HG03342 (cell line): ENCODE data around the gene KNSTRN.

Source experiments
- ATAC-seq: cut with Tn5 transposase; IDR thresholded peaks from one replicate; pipeline ENCODE4 v1.9.1; 2021; ENCODE audit warnings: mild to moderate bottlenecking, moderate library complexity; ENCODE audit not compliant: unreplicated experiment

KNSTRN gene

DNA sequence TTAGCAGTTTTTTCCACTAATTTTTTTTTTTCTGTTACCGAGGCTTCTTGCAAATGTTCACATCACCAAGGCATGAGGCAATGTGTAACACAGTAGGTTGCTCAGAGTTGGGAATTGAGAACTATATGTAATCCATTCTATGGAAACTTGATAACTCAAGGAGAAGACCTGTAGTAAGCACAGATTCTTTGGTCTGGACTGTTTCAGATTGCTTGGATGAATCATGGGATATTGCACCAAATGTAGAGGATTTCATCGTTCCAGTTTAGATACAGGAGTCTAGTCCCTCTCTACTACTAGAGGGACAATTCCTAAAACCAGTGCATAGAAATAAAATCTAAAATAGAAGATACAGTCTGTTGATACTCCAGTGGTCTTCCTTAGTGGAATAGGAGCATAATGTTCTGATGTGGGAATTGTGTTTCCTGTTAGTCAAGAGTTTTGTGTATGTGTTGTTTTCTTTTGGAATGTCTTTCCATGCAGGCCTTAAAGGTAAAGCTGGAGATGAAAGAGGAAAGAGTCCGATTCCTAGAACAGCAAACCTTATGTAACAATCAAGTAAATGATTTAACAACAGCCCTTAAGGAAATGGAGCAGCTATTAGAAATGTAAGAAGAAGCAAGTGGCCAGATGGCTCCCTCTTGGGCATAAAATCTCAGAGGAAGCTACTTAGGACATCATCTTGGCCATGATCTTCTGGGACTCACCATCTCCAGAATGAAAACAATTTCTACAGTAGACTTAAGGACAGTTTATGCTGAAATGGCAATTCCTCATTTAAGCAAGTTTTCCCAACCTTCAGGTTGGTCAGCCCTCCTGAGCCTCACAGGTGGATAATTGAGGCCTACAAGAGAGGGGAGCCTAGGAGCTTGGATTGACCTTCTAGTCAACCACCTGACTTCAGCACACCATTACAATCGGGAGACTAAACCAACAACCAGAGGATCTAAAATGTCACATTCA is 10.7 kb downstream of the KNSTRN start:
- ATAC-seq, result no peak

DNA sequence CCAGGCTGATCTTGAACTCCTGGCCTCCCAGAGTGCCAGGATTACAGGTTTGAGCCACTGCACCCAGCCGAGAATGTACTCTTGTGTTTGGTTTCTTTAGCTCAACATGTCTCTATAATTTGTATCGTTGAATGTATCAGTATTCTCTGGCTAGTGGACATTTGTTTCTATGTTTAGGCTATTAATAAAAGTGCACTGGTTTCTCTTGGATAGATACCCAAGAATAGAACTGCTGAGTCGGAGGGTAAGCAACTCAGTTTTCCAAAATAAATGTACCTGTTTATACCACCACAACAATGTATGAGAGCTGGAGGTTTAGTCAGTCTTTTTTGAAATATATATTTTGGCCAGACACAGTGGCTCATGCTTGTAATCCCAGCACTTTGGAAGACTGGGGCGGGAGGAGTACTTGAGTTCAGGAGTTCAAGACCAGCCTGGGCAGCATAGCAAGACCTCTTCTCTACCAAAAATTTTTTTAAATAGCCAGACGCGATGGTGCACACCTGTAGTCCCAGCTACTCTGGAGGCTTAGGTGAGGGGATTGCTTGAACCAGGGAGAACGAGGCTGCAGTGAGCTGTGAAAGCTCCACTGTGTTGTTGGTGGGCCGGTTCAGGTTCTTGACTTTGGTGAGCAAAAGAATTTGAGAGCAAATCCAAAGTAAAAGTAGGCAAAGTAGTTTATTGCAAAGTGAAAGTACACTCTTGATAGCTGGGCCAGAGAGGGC is 15.3 kb downstream of the KNSTRN start:
- ATAC-seq, result no peak

DNA sequence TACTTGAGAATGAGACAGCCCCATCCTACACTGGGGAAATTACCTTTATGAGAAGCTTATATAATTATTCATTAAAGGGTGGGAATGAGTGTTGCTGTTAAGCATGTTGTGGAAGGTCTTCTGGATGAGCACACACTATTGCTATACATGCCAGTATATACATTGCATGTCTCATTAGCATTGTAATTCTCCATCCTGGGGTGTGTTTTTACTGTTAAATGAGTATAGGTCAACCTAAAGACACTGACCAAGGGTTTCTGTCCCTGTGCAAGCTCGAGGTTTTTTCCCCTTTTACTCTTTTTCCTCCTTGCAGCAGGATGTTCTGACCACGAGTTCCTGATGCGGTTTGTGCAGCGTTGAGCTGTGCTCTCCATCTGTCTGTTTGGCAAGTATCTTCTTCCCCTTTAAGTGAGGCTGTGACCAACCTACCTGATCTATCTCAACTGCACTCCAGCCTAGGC is 15.9 kb downstream of the KNSTRN start:
- ATAC-seq, result peak; percentile 55

DNA sequence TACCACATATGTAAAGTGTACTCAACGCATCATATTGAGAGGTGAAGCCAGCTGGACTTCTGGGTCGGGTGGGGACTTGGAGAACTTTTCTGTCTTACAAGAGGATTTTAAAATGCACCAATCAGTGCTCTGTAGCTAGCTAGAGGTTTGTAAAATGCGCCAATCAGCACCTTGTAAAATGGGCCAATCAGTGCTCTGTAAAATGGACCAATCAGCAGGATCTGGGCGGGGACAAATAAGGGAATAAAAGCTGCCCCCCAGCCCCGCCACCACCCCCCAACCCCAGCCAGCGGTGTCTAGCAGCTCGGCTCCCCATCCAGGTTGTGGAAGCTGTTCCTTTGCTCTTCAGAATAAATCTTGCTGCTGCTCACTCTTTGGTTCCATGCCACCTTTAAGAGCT is 16.8 kb downstream of the KNSTRN start:
- ATAC-seq, result no peak

DNA sequence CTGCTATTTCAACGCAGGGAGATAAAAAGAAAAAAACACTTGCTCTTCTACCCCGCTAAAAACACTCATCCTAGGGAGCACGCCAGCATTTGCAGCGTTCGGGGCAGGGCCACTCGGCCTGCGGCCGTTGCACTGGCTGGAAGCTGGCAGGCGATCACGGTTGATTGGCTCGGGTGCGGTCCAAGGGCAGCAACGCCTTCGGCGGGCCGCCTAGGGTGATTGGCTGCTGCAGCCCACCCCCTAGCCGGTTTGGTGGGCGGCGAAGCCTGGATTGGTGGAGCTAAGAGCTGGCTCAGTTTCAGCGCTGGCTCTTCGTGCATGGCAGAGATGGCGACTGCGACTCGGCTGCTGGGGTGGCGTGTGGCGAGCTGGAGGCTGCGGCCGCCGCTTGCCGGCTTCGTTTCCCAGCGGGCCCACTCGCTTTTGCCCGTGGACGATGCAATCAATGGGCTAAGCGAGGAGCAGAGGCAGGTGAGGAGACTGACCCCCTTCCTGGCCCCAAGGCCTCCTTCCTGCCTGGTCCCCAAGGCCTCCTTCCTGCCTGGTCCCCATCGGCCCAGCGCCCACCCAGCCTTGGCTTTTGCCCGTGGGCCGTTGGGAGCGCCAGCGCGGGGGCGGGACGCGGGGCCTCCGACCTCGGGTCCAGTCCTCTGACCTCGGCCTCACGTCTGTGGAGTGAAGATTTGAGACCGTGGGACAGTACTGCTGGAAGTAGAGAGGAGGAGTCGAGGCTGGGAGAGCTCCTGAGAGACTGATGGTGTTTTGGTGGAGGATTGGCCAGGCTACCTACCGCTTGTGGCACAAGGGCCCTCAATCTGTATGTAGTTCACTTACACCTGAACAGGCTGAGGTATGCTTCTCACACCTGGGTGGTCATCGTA is 23.2 kb downstream of the KNSTRN start, which contains the start of gene IVD:
Gene IVD (plus strand): TSS at position 295 of the 881 bp plus-strand sequence. CDS start 33 bp downstream, at position 328.
- peak; percentile 75 for ATAC-seq

DNA sequence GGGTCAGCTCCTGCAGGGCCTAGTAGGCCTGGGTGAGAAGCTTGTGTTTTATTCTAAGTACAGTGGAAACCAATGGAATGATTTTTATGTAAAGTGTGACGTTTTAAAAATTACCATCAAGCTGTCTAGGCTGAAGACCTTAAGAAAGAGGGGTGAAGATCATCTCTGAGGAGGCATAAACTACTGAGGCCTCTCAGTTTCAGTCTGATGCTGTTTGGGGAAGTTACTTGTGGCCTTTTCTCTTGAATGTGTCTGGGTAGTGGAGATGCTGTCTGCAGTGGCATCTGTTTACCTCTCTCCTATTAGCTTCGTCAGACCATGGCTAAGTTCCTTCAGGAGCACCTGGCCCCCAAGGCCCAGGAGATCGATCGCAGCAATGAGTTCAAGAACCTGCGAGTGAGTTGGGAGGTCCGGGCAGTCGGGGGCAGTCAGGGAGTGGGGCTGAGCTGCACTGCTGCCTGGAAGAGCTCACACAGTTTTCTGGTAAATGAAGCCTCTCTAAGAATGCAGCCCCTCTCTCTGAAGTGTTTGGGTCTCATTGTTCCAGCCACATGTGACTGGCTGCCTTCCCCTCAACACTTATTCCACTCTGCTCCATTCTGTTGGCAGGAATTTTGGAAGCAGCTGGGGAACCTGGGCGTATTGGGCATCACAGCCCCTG is 24.9 kb downstream of the KNSTRN start:
- peak; percentile 46 for ATAC-seq

DNA sequence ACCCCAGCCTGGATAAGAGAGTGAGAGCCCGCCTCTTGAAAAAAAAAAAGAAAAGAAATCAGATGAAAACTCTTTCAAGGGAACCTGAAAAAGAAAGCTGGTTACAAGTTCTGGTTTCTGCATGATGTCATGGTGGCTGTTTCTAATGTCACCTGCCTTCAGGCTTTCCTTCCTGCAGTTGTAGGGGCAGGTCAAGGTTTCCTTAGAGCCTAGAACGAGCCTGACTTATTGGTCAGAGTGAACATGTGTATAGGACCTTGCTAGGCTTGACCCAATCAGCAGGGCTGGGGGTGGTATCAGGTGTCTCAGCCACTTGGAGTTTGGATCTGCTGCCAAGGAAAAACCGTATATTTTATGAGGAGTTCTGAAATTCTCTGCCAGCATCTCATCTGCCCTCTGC is 26.8 kb downstream of the KNSTRN start:
- no peak for ATAC-seq

DNA sequence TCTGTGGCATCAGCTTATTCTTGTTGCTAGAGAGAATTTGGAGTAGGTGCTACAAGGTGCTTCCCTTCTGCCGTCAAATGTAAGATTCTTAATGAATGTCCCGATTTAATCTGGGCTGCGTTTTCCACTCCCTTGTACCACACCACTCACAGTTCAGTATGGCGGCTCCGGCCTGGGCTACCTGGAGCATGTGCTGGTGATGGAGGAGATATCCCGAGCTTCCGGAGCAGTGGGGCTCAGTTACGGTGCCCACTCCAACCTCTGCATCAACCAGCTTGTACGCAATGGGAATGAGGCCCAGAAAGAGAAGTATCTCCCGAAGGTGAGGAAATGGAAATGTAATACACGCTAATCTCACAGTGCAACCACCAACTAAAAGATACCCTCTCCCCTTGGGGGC is 28.0 kb downstream of the KNSTRN start:
- ATAC-seq, result no peak

DNA sequence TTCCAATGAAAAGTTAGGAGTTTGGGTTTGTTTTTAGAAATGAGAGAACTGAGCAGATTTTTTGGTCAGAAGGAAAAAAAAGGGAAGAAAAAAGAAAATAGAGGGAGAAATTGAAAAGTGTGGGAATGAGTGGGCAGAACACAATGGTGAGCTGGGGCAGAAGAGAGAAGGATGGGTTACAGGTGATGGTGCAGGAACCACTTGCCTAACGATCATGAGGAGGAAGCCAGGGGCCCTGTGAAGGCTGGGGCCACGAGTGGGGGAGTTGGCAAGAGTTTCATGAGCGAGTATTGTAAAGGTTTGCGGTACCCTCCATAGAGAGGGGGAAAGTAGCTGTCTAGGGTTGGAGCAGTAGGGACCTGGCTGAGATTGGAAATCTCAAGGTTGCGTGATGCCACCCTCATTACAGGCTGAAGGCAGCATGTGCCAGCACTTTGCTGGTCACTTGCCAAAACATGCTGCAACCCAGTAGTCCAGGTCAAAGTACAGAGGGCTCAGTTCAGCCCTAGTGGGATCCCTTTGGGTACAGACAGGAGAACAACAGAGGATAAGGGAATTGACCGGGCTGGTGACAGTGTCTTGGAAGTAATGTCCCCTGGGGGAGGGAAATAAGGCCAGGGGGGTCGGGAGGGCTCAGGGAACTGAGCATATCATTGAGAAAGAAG is 29.7 kb downstream of the KNSTRN start:
- ATAC-seq, result no peak

DNA sequence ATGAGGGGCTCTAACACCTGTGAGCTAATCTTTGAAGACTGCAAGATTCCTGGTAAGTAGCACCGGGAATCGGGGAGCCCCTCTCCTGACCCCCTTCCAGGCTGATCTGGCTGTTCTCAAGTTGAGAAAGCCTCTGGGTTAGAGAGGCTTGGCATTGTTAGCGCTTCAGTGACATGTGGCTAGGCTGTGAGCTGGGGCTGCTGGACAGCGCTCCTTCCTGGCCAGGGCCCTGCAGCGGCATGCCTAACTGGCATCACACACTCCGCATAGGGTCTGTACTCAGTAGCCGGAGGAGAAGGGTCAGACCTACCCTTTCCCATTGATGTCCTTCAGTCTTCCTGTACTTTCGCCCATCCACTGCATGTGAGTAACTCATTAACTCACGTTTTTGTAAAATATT is 30.5 kb downstream of the KNSTRN start:
- ATAC-seq, result no peak

DNA sequence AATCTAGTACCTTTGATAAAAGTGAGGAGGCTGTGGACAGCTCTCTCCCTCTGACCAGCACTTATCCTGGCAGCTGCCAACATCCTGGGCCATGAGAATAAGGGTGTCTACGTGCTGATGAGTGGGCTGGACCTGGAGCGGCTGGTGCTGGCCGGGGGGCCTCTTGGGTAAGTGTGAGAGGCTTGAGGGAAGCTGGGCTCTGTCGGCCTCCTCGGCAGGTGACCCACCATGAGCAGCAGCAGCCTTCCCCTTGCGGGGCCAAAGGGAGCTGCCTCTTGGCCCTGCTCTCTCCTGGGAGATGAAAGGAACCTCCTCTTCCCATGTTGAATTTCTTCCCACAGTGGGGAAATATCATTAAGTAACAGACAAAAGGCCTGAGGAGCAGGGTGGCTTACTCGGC is 32.3 kb downstream of the KNSTRN start:
- no peak for ATAC-seq

DNA sequence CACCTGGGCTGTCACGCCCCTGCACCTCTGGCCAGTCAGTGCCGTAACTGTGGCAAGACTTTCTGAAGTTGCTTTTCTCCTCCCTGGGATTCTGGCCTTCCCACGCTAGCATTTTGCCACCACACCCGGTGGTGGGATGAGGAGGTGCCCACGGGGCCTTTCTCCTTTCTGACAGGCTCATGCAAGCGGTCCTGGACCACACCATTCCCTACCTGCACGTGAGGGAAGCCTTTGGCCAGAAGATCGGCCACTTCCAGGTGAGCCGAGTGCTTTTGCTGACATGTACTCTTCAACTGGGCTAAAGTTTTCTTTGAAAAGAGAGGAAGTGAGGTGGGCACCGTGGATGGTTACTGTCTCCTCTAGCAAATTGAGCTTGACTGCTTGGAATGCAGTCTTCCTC is 32.7 kb downstream of the KNSTRN start:
- no peak for ATAC-seq

DNA sequence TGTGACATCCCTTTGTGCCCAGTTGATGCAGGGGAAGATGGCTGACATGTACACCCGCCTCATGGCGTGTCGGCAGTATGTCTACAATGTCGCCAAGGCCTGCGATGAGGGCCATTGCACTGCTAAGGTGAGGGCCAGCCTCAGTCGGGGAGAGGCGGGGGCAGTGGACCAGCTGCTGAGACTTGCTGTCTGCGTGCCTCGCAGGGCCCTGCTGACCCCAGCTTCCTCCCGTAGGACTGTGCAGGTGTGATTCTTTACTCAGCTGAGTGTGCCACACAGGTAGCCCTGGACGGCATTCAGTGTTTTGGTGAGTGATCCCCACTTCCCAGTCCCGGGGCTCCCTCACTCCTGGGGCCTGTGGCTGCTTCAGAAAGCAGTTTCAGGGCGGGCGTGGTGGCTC is 33.5 kb downstream of the KNSTRN start:
- no peak for ATAC-seq

DNA sequence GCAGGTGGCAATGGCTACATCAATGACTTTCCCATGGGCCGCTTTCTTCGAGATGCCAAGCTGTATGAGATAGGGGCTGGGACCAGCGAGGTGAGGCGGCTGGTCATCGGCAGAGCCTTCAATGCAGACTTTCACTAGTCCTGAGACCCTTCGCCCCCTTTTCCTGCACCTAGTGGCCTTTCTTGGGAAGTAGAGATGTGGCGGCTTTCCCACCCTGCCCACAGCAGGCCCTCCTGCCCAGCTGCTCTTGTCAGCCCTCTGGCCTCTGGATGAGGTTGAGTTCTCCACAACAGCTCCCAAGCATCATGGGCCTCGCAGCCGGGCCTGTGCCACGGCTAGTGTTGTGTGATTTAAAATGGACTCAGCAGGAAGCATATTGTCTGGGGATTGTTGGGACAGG is 35.6 kb downstream of the KNSTRN start:
- ATAC-seq, result no peak

DNA sequence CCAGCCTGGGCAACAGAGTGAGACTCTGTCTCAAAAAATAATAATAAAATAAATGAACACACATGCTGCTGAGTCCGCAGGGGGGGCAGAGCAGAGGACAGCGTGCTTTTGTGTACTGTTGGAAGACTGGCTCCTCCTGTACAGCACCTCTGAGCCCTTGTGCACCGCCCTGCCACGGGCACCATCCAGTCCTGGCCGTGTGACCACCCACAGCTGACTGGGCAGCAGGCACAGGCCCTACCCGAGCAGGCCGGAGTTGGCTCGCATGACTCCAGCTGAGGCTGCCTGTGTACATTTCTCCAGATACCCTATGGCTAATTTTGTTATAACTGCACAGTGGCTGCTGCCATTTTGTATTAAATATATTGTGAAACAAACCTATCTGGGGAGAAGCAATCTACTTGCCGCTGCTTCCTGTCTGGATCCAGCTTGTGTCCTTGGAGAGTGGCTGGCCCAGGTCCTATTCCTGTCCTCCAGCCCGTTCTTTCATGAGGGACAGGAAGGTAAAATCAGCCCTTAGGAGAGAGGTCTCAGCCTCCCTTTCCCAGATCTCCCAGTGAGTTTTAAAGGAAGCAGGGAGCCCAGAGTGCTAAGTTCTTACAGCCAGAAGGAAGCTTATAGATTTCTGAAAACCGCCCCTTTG is 37.7 kb downstream of the KNSTRN start:
- no peak for ATAC-seq

DNA sequence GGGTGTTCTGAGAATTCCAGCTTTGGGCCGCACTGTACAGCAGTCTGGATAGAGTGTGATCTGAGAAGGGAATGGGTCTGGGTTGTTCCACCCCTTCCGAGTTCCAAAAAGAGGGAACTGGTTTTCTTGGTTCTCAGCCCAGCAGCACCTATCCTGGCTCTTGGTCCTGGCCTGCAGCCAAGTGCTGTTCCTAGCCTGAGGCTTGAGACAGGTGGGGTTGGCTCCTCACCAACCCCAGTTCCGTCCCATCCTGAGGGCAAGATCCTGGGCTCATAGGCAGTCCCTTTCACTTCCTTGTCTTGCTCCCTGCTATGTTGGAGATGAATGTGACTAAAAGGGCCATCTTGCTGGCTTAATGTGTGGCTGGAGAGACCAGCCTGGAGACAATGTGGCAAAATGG is 38.3 kb downstream of the KNSTRN start:
- ATAC-seq, result no peak

DNA sequence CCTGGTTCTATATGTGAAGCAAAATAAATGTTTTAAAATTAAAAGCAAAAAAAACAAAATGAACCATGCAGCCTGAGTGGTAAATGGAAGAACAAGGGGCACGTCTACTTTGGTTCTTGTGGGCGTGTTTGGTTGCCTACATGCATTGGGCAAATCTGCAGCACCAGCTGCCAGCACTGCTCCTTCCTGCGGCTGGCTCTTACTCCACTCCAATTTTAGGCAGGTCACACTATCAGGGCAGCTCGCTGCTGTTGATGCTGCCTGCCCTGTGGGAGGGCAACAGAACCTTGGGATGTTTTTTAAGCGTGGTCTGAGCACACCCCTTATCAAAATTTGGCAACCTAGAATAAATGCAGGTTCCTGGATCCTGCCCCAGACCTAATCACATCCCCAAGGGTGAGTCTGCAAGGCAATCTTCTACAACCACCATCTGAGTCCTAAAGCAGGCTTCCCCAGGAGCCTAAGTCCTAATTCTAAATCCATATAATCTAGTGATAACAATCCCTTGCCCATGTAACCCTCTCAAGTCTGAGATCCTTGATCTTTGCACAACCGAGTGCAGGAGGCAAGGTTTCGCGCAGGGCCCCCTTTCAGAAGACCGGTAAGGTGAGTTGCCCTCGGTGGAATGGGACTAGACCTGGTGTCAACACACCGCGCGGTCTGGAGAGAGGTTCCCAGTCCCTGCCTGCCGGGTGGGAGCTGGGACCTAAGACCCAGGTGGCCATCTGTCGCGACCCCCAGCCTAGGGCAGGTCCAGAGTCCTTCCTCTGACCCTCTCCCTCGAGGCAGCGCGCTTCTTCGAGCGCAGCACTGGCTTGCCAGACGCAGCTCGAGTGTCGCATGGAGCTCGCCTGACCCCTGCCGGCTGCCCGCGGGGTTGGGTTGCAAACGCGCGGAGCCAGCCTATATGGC is 39.0 kb downstream of the KNSTRN start:
- ATAC-seq, result peak; percentile 64

DNA sequence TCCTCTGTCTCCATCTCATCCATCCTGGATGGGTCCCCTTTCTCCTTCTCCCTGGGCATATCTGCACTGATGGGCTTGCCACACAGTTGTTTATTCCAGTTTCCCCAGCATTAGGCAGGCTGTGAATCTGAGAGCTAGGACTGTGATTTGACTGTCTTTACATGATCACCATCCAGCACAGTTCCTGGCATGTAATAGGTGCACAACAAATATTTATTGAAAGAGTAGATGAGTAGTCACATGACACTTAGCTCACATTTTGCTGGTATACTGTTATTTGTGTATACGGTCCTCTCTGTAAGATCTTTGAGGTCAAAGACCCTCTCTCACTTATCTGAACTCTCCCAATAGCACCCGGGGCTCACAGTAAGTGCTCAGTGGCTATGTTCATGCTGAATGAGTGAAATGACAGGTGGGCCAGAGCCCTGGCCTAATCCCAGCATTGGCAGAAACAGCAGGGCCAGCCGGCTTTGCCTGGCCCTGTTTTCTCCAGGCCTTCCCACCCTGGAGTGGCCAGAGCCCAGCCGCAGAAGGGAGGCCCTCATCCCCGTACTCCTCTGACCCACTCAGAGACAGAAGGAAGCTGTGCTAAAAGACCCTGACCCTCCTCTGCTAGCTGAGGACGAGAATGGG is 42.1 kb downstream of the KNSTRN start:
- ATAC-seq, result no peak
